HG03139 (cell line): ENCODE measurements around the gene RAB36.

Source experiments
- ATAC-seq: cut with Tn5 transposase; IDR thresholded peaks from one replicate; pipeline ENCODE4 v1.9.1; 2021; ENCODE audit not compliant: unreplicated experiment

Gene RAB36

DNA sequence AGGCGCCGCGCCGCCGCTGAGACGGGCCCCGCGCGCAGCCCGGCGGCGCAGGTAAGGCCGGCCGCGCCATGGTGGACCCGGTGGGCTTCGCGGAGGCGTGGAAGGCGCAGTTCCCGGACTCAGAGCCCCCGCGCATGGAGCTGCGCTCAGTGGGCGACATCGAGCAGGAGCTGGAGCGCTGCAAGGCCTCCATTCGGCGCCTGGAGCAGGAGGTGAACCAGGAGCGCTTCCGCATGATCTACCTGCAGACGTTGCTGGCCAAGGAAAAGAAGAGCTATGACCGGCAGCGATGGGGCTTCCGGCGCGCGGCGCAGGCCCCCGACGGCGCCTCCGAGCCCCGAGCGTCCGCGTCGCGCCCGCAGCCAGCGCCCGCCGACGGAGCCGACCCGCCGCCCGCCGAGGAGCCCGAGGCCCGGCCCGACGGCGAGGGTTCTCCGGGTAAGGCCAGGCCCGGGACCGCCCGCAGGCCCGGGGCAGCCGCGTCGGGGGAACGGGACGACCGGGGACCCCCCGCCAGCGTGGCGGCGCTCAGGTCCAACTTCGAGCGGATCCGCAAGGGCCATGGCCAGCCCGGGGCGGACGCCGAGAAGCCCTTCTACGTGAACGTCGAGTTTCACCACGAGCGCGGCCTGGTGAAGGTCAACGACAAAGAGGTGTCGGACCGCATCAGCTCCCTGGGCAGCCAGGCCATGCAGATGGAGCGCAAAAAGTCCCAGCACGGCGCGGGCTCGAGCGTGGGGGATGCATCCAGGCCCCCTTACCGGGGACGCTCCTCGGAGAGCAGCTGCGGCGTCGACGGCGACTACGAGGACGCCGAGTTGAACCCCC lies 35.8 kb downstream of the RAB36 start:
- ATAC-seq, result no peak

- ATAC-seq, result no peak
Measured at GRCh38 chr22:23181721-23182308, 36.5 kb downstream of the RAB36 start.

DNA sequence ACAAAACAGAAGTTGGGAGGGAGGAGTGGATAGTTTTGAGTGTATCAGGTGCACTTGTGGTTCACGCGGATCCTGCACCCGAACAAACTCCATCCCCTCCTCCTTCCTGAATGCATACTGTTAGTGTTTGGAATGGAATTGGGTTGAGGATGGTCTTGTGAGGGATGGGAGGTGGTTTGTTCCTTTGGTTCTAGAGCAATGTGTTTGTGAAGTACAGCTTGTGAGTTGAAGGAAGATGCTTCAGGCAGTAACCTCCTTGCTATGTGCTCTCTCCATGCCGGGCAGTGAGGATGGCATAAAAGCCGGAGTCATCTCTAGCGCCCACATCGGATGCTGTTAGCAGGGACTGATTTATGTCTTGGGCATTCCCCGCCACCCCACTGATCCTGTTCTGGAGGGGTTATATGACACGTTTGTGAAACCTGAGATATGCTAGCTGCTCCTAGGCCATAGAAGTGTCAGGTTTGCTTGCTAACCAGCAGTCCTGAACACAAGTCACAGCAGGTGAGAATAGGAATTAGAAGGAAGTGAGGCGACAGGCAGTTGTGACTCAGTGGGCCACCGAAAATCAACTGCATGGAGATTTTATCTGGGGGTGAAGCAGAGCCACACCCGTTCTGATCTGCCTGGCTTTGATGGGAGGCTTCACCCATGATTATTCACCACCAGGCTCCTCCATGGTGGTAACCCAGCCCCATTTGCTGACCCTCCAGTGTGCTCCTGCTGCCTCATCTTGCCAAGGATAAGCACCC lies 37.2 kb downstream of the RAB36 start:
- ATAC-seq, result no peak

DNA sequence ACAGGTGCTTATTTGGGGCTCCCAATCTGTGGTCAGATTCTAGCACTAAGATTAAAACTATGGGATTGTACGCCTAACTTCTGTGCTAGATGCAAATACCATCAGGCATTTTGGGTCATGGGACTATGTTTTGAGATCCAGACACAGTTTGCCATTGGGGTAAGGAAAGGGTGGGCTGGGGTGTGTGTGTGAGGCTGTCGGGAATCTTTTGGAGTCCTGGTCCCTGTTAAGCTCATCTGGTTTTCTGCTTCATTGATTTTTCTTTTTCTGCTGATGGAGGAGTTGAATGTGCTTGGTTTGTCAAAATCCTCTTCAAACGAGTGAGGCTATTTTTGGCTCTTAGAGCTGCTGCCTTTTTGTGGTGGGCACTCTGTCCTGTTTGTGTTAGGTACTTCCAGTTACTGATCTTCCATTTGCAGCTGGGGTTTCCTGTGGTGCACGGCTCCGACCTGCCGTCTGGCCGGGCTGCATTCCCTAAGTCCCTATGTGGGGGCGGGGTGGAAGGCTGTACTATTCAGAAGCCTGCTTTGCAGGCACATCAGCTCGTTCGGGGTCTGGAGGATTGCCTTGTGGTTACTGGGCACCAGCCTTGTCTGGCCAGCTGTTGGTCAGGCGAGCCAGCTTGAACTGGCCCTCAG lies 37.9 kb downstream of the RAB36 start:
- no peak for ATAC-seq

DNA sequence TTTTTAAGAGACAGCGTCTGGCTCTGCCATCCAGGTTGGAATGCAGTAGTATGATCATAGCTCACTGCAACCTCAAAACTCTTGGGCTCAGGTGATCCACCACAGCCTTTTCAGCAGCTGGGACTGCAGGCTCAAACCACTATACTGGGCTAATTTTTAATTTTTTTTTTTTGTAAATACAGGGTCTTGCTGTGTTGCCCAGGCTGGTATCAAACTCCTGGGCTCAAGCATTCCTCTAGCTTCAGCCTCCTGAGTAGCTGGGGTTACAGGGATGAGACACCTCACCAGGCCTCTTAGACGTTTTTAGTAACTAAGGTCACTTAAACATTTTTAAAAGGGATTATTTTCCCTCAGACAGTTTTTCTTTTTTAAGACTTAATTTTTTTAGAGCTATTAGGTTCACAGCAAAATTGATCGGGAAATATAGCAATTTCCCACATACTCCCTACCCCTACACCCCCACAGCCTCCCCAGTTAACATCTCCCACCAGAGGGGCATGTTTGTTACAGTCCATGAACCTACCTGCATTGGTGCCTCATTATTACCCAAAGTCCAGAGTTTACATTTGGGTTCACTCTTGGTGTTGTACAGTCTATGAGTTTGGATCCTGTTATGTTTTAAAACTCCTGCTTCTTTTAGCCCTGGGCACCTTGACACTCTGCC lies 39.0 kb downstream of the RAB36 start:
- no peak for ATAC-seq

- ATAC-seq, result no peak
Measured at GRCh38 chr22:23184764-23185113, 39.5 kb downstream of the RAB36 start.

DNA sequence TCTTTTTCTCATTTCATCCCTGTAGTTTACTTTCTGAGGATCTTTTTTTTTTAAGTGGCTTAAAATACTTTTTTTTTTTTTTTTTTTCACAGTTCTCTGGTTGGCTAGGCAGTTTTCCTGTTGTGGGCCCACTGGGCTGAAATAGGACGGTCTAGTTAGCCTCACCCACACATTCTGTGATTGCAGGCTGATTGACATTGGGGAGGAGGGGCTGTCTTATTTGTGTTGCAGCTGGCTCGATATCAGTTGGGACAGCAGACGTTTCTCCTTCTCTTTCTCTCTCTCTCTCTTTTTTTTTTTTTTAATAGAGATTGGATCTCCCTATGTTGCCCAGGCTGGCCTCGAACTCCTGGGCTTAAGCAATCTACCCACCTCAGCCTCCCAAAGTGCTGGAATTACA lies 41.9 kb downstream of the RAB36 start:
- ATAC-seq, result no peak

DNA sequence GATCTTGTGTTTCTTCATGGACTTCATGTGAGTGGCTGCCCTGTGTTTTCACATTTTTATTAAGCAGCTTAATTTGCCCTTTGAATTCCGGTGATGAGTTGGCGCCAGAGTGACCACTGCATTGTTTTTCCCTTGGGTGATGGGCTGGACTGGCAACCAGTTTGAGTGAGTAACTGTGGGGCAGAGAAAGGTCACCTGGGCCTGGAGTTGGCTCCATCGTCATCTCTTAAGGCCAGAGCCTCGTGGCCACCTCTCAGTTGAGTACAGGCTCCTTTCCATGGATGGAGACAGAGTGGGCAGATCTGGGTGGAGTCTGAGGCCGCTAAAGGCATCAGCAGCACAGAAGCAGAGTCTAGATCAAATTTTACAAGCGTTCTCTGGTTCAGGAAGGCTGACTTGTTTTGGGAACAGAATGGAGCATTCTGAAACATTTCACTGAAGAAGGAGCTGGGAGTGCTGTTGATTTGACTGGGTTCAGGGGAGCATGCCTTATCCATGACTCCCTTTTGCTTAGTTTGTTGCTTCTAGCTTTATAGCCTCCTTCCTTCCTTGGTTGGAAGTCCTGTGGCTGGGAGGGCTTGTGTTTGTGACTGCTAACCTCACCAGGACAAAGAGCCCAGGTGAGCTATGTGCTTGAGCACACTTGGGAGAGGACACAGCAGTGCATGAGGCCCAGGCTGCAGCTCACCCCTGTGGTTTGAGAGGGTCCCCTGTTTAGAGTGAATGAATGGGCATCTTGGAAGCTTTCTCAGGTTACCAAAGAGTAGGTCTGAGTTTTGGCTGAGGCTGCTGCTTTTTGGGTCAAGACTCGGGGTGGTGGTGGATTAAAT lies 42.8 kb downstream of the RAB36 start:
- no peak for ATAC-seq

DNA sequence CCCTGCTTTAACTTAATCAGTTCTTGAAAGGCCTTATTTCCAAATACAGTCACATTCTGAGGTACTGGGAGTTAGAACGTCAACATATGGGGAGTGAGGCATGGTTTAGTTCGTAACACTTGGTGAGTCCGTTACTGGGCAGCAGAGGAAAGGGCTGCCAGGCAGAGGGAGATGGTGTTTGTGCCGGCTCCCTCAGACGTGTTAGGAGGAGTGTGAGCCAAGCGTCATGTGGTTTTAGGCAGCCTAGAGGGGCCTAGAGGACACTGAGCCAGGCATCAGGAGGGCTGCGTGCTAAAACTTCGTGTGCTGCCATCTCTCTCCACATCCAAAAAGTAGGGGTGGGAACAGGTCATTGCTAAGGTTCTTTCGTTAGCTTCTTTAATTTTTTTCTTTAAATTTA lies 45.2 kb downstream of the RAB36 start:
- no peak for ATAC-seq

DNA sequence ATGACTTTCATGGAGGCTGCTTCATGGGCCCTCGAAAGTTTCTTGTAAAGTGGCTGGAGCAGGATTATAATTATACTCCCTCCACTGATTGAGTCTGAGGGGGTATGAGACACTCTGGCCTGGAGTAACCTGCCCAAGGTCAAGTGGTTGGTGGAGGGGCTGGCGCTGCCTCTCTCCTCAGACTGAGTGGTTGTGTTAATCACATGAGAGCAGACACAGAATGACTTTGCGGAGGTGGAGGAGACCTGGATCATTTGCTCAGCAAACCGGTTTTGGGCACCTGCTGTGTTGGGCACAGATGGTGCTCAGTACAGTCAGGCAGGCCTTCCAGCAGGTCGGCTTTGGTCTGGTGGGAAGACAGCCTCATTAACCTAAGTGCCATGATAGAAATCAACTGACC lies 46.9 kb downstream of the RAB36 start:
- no peak for ATAC-seq

DNA sequence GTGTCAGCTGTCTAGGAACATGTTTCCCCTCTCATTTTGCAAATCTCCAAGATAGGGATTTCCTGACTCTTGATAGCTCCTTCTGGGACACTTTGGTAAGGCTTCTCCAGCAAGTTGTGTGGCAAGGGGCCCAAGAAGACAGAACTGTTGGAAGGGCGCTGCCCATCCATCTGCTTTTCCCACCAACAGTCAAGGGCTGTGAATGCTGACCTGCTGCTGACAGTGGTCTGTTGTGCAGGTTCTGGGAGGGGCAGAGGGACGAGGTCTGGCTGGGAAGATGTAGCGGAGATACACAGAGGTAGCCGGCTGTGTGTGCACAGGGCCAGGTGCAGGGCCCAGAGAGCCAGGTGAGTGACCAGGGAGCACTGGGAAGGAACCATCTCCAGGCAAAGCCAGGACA lies 47.3 kb downstream of the RAB36 start:
- ATAC-seq, result no peak

DNA sequence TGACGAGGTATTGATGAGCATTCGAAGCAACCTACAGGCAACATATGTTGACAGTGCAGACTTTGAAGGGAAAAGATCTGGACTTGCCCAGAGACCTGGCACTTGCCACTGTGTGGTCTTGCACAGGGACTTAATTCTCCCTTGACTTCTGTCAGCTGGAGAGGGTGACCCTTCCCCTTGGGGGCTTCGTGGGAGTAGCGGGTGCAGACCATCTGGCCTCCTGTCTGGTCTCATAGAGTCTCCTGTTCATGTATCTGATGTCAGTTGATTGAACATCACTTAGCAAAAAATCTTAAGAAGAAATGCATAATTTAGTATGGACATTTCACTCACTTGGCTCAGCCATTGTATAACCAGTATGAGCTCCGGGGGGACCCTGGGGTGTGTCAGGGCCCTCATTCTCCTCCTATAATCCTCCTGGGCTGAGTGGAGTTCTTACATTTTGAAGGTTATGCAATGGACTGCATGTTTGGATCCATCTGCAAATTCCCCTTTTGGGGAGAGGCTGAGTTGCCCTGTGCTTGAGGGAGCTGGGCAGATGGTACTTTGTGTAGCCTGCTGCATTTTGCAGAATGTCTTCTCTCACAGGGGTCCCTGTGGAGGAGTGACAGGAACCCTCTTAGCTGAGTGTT lies 48.0 kb downstream of the RAB36 start:
- ATAC-seq, result no peak

DNA sequence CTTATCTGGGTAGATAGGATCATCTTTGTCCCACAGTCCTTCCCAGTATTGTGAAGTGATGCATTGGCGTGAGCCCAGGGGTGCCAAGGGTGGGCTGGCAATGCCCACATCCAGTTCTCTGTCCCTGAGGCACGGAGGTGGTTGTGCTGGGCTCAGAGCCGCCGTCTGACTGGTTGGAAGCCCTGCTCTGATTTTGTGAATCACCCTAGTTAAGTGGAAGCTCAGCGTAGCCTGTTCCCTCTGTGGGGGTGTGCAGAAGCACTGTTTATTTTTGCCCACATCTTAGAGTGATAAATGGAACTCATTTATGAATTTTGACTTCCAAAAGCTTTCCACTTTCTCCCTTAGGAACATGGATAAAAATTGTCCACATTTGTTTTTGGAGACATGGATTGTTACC lies 48.6 kb downstream of the RAB36 start:
- ATAC-seq, result no peak

GRCh38 chr22:23196165-23196564 lies 50.9 kb downstream of the RAB36 start:
- ATAC-seq, result no peak

- no peak for ATAC-seq
Measured at GRCh38 chr22:23197836-23198235, 52.6 kb downstream of the RAB36 start.

- ATAC-seq, result no peak
Measured at GRCh38 chr22:23199159-23199558, 53.9 kb downstream of the RAB36 start.

- ATAC-seq, result no peak
Measured at GRCh38 chr22:23200898-23201297, 55.6 kb downstream of the RAB36 start.

- no peak for ATAC-seq
Measured at GRCh38 chr22:23202812-23203451, 57.7 kb downstream of the RAB36 start.

GRCh38 chr22:23203452-23204124 lies 58.3 kb downstream of the RAB36 start:
- no peak for ATAC-seq
